ENCODE data around the gene TIMP3.

Gene TIMP3

DNA sequence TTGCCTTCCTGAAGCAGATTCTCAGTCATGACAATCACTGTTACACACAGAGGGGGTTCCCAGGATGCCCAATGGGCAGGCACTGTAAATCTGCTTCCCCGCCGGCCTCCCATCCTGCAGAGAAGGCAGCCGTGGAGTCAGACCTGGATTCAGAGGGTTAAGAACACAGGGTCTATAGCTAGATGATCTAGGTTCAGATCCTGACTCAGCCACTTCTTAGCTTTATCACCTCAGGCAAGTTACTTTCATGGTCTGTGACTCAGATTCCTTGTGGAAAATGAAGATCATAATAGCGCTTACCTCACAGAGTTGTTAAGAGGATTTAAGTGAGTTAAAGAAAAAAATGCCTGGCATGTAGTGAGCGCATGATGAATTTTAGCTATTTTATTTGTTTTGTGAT is 95.9 kb downstream of the TIMP3 start:
- DNase-seq = no peak

DNA sequence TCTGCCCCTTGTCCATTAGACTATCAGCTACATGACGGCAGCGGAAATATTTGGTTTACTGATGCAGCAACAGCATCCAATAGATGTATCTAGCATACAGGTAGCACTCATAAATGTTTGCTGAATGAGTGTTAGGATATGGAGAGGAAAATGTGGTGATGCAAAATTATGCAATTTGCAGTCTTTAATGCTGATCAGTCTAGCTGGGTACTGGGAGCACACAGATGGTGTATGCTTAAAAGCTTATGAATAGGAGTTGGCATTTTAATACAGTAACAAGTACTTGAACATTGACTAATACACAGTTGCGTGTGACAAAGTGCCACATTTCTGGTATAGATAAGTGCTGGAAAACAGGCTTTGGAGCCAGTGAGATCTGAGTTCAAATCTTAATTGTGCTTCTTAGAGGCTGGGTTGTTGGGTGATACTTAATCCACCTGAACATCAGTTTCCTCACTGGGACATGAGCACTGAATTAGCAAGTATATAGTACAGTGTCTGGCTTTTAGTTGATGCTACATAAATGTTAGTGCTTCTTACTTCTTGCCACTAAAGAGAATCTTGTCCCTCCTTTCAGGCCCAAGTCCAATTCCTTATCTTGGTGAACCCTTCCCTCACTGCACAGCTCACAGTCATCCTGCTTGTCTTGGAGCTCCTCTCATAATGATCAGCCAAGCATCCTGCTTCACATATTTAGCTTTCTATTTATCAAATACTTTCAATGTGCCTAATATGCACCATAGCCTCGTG is 99.6 kb downstream of the TIMP3 start:
- DNase-seq = no peak

DNA sequence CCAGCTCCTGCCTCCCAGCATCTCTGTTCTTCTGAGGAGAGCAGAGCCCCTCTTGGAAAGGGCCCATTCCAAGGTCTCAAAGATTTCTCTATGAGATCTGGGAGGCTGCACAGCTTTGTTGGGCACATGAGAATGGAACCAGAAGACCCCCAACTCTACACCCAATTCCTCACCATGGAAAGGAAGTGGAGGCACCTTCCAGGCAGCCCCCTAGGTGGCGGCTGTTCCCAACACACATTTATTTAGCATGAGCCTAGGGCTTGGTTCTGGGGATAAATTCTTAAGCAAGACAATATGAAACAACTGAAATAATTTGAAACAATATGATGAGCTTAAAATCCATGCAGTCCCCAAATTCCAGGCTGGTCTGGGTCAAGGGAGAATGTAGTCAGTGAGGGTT is 100.4 kb downstream of the TIMP3 start:
- DNase-seq = no peak

DNA sequence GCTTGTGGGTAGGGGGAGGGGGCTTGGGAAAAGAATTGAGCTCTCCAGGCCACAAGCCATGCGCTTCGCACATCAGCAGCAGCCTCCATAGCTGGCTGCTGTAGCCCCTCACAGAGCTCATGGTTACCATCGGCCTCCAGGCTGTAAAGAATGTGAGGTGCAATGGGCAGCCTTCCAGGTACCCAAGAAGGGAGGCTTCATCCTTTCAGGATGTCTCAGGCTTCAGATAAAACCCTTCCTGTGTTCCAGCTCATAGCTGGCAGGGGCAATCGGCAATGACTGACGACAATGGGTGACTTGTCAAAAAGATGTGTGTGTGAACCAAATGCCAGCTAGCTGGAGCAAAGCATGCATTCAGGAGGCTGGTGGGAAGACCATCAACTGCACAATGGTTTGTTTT is 102.0 kb downstream of the TIMP3 start:
- no peak for DNase-seq

DNA sequence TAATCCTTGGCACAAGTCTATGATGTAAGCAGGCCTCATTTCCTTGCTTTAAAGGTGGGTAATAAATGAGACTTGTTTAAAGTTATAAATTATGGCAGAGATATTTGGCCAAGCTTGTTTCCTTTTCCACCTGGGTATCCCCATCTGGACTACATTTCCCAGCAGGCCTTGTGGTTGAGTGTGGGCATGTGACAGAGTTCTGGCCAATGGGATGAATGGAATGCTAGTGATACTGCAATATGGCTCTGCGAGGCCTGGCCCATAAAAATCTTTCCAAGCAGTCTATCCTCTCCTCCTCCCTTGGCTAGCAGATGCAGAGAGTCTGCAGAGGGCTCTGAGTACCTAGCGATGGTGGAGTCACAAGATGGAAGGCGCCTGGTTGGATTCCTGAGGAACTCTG is 102.5 kb downstream of the TIMP3 start:
- peak; percentile 26 for DNase-seq

DNA sequence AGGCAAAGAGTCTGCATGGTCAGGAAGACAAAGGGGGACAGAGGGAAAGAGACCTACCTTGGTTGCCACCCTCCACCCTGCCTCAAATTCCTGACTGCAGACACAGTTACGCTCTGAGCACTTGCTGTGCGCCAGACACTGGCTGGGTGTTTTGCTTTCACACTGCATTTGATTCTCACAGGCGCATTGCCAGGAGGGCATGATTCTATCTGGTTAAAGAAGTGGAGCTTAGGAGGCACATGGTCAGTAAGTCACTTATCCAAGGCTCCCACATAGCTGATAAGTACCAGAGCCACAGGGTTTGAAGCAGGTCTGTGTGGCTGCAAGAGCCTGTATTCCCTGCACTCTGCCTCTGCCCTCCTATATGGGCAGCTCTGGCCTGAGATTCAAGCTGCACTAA is 103.9 kb downstream of the TIMP3 start:
- peak; percentile 15 for DNase-seq

DNA sequence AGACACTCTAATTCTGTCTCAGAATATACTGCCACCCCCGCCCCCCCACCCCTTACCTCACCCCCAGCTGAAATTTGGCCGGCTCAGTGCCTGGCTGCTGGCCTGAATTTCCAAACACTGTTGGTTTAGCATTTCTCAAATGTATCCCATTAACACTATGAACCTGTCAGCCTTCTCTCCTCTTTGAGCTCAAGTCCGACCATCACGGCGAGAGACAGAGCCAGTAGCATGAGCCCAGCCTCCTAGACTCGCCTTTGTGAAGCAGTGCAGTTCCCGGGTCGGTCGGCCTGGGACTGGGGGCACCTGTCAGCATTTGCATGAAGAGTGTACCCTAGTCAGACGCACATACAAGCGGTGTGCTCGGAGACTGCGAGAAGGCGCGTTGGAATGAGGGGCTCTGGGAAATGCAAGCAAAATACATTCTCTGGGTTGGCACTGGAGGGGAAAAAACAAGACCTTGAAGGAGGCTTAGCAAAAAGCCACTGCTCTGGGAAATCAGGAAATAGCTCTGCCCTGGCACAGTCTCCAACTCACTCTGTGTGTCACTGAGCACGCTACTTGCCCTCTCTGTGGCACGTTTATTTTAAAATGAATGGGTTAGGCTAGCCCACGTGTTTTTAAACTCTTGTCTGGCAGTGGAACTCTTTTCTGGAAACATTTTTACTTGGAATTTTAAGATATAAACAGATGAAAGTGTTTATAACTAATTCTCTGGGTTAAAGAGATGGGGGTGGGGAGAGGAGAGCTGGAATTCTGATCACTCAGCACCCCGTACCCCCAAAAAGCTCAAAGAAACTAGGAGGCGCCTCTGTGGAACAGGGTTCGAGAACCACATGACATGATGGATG is 108.3 kb downstream of the TIMP3 start:
- DNase-seq = no peak

DNA sequence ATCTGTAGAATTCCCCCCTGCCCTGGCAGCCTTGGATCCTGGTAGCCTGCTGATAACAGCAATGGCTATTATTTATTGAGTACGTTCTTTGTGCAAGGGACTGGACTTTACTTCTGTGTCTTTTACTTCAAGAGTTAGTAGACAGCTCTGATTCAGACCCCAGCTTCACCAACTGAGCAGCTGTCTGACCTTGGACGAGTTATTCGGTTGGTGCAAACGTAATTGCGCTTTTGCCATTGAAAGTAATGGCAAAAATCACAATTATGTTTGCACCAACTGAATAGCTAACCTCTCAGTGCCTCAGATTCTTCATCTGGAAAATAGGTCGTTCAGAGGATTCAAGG is 108.9 kb downstream of the TIMP3 start:
- no peak for DNase-seq

DNA sequence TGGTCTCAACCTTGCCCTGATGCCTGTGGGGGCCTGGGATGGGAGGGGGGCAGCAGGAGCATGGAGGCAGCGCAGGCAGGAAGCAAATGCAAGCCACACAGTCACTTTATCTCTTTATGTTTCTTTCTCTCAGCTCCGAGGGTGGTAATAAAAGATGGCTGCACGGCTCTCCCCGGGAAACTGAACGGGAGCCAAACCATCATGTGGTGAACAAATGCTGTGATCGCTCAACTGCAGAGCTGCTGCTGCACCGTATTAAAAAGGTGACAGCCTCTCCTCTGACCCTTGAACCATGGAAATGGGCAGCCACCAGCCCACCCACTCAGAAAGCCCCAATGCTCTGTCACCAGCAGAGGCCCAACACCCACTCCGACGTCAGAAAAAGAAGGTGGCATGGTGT is 110.0 kb downstream of the TIMP3 start:
- no peak for DNase-seq

Data from kidney glomerular epithelial cell (primary cell).